ENCODE measurements around the gene KCNE3. TPM values are rescaled to one million over a fixed set of nuclear protein-coding genes. Genes with fewer than 3 reads are reported as not detected.

Gene KCNE3
- total and polyA plus RNA-seq, 9 of the 15 experiments (the other 6 are each of a cell fraction or from before 2014, with no cell fraction given): 1.6 to 8.7 (median 6.2) TPM

- no peak for TF ChIP-seq NR0B1 (IDR thresholded peaks at IDR 0.05; ENCODE audit: partially characterized antibody)
- no peak for TF ChIP-seq BCL6 (CRISPR knock-in tag; IDR thresholded peaks at IDR 0.05)
- no peak for TF ChIP-seq MIER1 (IDR thresholded peaks at IDR 0.05; ENCODE audit: low read depth)
- no peak for TF ChIP-seq IRF1 (CRISPR knock-in tag; IDR thresholded peaks at IDR 0.05; ENCODE audit: borderline replicate concordance)
- TF ChIP-seq MED1 (CRISPR knock-in tag; IDR thresholded peaks at IDR 0.05; ENCODE audit: borderline replicate concordance): no peak
- peak; percentile 89 for TF ChIP-seq VEZF1 (CRISPR knock-in tag; IDR thresholded peaks at IDR 0.05)
- TF ChIP-seq ZKSCAN1 (IDR thresholded peaks at IDR 0.05; ENCODE audit: low read depth, low read length): no peak
- no peak for TF ChIP-seq HEY1 (CRISPR knock-in tag; IDR thresholded peaks at IDR 0.05; ENCODE audit: borderline replicate concordance)
- no peak for TF ChIP-seq ZNF12 (CRISPR knock-in tag; IDR thresholded peaks at IDR 0.05)
- 0 out of 2 replicates have a peak, but pooled peaks have one; percentile 2 for TF ChIP-seq TEAD4 (IDR thresholded peaks at IDR 0.05; ENCODE audit: low read length)
- TF ChIP-seq TEAD4 (CRISPR knock-in tag; IDR thresholded peaks at IDR 0.05; ENCODE audit: borderline replicate concordance): no peak
- TF ChIP-seq ARHGAP35 (IDR thresholded peaks at IDR 0.05; ENCODE audit: partially characterized antibody): no peak
- TF ChIP-seq E2F4 (CRISPR knock-in tag; IDR thresholded peaks at IDR 0.05; ENCODE audit: low read depth): peak; percentile 94
- no peak for TF ChIP-seq MECOM (CRISPR knock-in tag; IDR thresholded peaks at IDR 0.05)
- no peak for TF ChIP-seq CC2D1A (IDR thresholded peaks at IDR 0.05)
- TF ChIP-seq KLF10 (CRISPR knock-in tag; IDR thresholded peaks at IDR 0.05): no peak
- peak; percentile 58 for TF ChIP-seq ZBTB12 (CRISPR knock-in tag; IDR thresholded peaks at IDR 0.05)
- peak; percentile 89 for TF ChIP-seq EGR1 (conservative IDR thresholded peaks at IDR 0.05)
- TF ChIP-seq MTA2 (IDR thresholded peaks at IDR 0.05; ENCODE audit: low read depth): no peak
These were observed 25.8 kb upstream of the KCNE3 start, which contains the start of gene LIPT2 (continued) for GRCh38 chr11:74492974-74493790.
